Keratinocyte (primary cell): ENCODE results near the gene ARMC5. TPM values are rescaled to one million over a fixed set of nuclear protein-coding genes. Genes with fewer than 3 reads are reported as not detected.

Experiments used
- DNase-seq: peaks from one replicate; pipeline ENCODE4 v3.0.0-alpha.2; 2011; ENCODE audit warnings: low read depth, missing footprints, low spot score
- FAIRE-seq: peaks from 2 replicates; lab custom pipeline; 2011; peaks lifted over from hg19 to GRCh38; lab: Jason Lieb, UNC
- H2AFZ ChIP-seq: 2 replicates; pipeline ENCODE4 v1.6.0; 2012; ENCODE audit warnings: low read length, control low read depth, inconsistent platforms; ENCODE audit not compliant: control insufficient read depth
- H3K27ac ChIP-seq: 2 replicates; pipeline ENCODE4 v1.5.1; 2011; ENCODE audit warnings: low read length; ENCODE audit not compliant: control insufficient read depth, insufficient read depth
- H3K27me3 ChIP-seq: 3 replicates; pipeline ENCODE4 v1.6.0; 2011; ENCODE audit warnings: low read length; ENCODE audit not compliant: control insufficient read depth, insufficient read depth; ENCODE audit errors: extremely low read depth
- H3K36me3 ChIP-seq, 2 experiments: 2 replicates in 1 of 2; 3 replicates in 1 of 2; pipeline ENCODE4 v1.5.1; 2011; ENCODE audit warnings: low read length in 2 of 2, mild to moderate bottlenecking in 1 of 2; ENCODE audit not compliant: control insufficient read depth in 2 of 2, insufficient read depth in 2 of 2; ENCODE audit errors: extremely low read depth in 1 of 2
- H3K4me1 ChIP-seq: 3 replicates; pipeline ENCODE4 v1.5.1; 2011; ENCODE audit warnings: low read length; ENCODE audit not compliant: control insufficient read depth, insufficient read depth; ENCODE audit errors: extremely low read depth
- H3K4me2 ChIP-seq: 3 replicates; pipeline ENCODE4 v1.6.0; 2011; ENCODE audit warnings: low read depth, low read length; ENCODE audit not compliant: control insufficient read depth, insufficient read depth; ENCODE audit errors: extremely low read depth
- H3K4me3 ChIP-seq, 3 experiments: fragments of 200-600 bp in 1 of 3; sonication (generic) in 1 of 3; 2 replicates in 2 of 3; 3 replicates in 1 of 3; pipeline ENCODE4 v1.5.1; 2011 to 2016; ENCODE audit warnings: low read length in 3 of 3, mild to moderate bottlenecking in 3 of 3, control low read depth in 2 of 3, inconsistent platforms in 1 of 3, low read depth in 1 of 3, mixed read lengths in 1 of 3, mixed run types in 1 of 3, moderate library complexity in 1 of 3; ENCODE audit not compliant: control insufficient read depth in 2 of 3, insufficient read depth in 2 of 3; ENCODE audit errors: extremely low read depth in 1 of 3
- H3K79me2 ChIP-seq: 2 replicates; pipeline ENCODE4 v1.6.0; 2012; ENCODE audit warnings: low read length; ENCODE audit not compliant: control insufficient read depth, insufficient read depth
- H3K9ac ChIP-seq: 3 replicates; pipeline ENCODE4 v1.6.0; 2011; ENCODE audit warnings: low read length; ENCODE audit not compliant: control insufficient read depth, insufficient read depth; ENCODE audit errors: extremely low read depth
- H3K9me1 ChIP-seq: 3 replicates; pipeline ENCODE4 v1.6.0; 2011; ENCODE audit warnings: low read length; ENCODE audit not compliant: control insufficient read depth, insufficient read depth; ENCODE audit errors: extremely low read depth
- H3K9me3 ChIP-seq: 2 replicates; pipeline ENCODE4 v1.5.1; 2012; ENCODE audit warnings: low read depth, low read length; ENCODE audit not compliant: control insufficient read depth
- H4K20me1 ChIP-seq: 3 replicates; pipeline ENCODE4 v1.6.0; 2011; ENCODE audit warnings: low read length; ENCODE audit not compliant: control insufficient read depth, insufficient read depth; ENCODE audit errors: extremely low read depth
- CTCF ChIP-seq, 3 experiments: IDR thresholded peaks in 1 of 3; conservative IDR thresholded peaks in 1 of 3; optimal IDR thresholded peaks in 1 of 3; 2 replicates in 2 of 3; 3 replicates in 1 of 3; pipeline versions ENCODE3 to v1.5.1; 2011; ENCODE audit warnings: low read length in 3 of 3, mild to moderate bottlenecking in 3 of 3, moderate library complexity in 2 of 3, control low read depth in 1 of 3, inconsistent platforms in 1 of 3; ENCODE audit not compliant: insufficient read depth in 2 of 3; ENCODE audit errors: extremely low read depth in 1 of 3
- EZH2 ChIP-seq: IDR thresholded peaks from one replicate; pipeline ENCODE4 v1.6.1; 2012; ENCODE audit warnings: inconsistent platforms, mild to moderate bottlenecking, low read length, moderate library complexity
- dilution Hi-C: fragments of 300-500 bp; cut with MboI; formaldehyde crosslinking; loops from one replicate; pipeline ENCODE4 v1.7.0; 2020; ENCODE audit warnings: low sequenced_read_pairs; ENCODE audit not compliant: extremely low pct_ligation_motif_present
- polyA plus RNA-seq, 5 experiments: library from polyadenylated mRNA; depleted of rRNA in 3 of 5; stranded (reverse) in 3 of 5; stranded (forward) in 1 of 5; unstranded in 1 of 5; fragments of >200 nt; gene quantifications; 1 replicate in 1 of 5; 2 replicates in 3 of 5; 3 replicates in 1 of 5; pipeline versions ENCODE4 v1.2.1 to v1.2.3, GENCODE V29; 2011 to 2012; ENCODE audit warnings: missing spikeins in 2 of 5, low read depth in 1 of 5, low replicate concordance in 1 of 5

The ARMC5 gene
- polyA plus RNA-seq, 1 donor (not counting 4 experiments of a cell fraction or from before 2014, with no cell fraction given), result 3.0 TPM

GRCh38 chr16:31496670-31497069 is 37.4 kb downstream of the ARMC5 start:
- Histone ChIP-seq H3K27ac (no peak overlapping the region), H3K4me3 (no peak overlapping the region), H3K9me1 (no peaks in the 10 kb centered on the region), H3K4me1 (no peaks in the 10 kb centered on the region), H3K36me3 (peaks cover 16 to 24% of the 10 kb centered on the region in 2 experiments), H3K9me3 (no peaks in the 10 kb centered on the region), H3K27me3 (no peaks in the 10 kb centered on the region), H3K4me2 (no peak overlapping the region), H3K79me2 (no peaks in the 10 kb centered on the region), H4K20me1 (no peaks in the 10 kb centered on the region), H3K9ac (no peak overlapping the region), H2AFZ (no peak overlapping the region)
- no peak for FAIRE-seq
- dilution Hi-C loops, result no loop called here
- no peak for TF ChIP-seq CTCF (optimal IDR thresholded peaks at IDR 0.05 in 1 of 3, IDR thresholded peaks at IDR 0.05 in 1 of 3, conservative IDR thresholded peaks at IDR 0.05 in 1 of 3; ENCODE audit: extremely low read depth in 1 of 3, insufficient read depth in 2 of 3, low read length in 3 of 3)
- no peak for TF ChIP-seq EZH2
- no peak for DNase-seq

- peaks cover 16 to 24% of the 10 kb centered on the region in 2 experiments for H3K36me3 ChIP-seq
- H3K4me2 ChIP-seq, result no peak overlapping the region
- H3K4me1 ChIP-seq, result no peaks in the 10 kb centered on the region
- H4K20me1 ChIP-seq, result no peaks in the 10 kb centered on the region
- FAIRE-seq (no peak), DNase-seq (no peak)
- no peak overlapping the region for H3K27ac ChIP-seq
- no peaks in the 10 kb centered on the region for H3K9me1 ChIP-seq
- no peaks in the 10 kb centered on the region for H3K79me2 ChIP-seq
- no peak overlapping the region for H3K9ac ChIP-seq
- dilution Hi-C loops, result no loop called here
- H3K9me3 ChIP-seq, result no peaks in the 10 kb centered on the region
- H2AFZ ChIP-seq, result no peak overlapping the region
- no peaks in the 10 kb centered on the region for H3K27me3 ChIP-seq
- H3K4me3 ChIP-seq, result no peak overlapping the region
- TF ChIP-seq EZH2, result no peak
- no peak for TF ChIP-seq CTCF (optimal IDR thresholded peaks at IDR 0.05 in 1 of 3, IDR thresholded peaks at IDR 0.05 in 1 of 3, conservative IDR thresholded peaks at IDR 0.05 in 1 of 3; ENCODE audit: extremely low read depth in 1 of 3, insufficient read depth in 2 of 3, low read length in 3 of 3)
Measured at GRCh38 chr16:31498493-31498892, 39.2 kb downstream of the ARMC5 start.
